ENCODE data around the gene ZNG1C.
"Not testable (repeated sequence)": the region's sequence is repeated elsewhere in the genome, so short reads cannot be mapped to it uniquely, and the experiment has no call there.

GRCh38 chr9:68343992-68344391 lies 102.2 kb downstream of the ZNG1C start:
- not testable (repeated sequence) for TF ChIP-seq CTCF, POLR2AphosphoS5, POLR2A, EP300 (IDR thresholded peaks at IDR 0.05)
